ENCODE measurements around the gene ZNF438.

The ZNF438 gene

DNA sequence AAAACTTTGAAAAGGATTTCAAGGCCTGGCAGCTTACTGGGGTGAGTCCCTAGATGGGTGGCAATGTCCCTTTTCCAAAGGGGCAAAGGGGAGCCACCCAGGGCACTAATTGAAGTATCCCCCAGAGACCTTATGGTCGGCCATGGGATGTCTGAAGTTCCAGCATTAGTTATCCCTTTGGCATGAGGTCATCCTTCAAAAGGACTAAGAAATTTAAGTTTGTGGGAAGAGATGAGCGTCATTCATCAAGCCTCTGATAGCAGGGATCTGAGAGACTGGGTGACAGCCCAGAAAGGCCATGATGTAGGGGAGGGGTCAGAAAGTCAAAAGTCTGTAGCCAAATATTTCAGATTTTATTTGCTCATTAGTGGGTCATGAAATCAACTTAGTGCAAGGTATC lies 195.3 kb downstream of the ZNF438 start:
- Histone ChIP-seq H3K79me2 (ENCODE audit: control insufficient read depth, low read length) (no peaks in the 10 kb centered on the region), H3K27me3 (ENCODE audit: control insufficient read depth, low read length) (peaks cover 8% of the 10 kb centered on the region; the same call in 1 of the 2 replicates), H3K9me3 (ENCODE audit: control insufficient read depth, insufficient read depth, low read length) (no peaks in the 10 kb centered on the region), H3K4me2 (ENCODE audit: low read length) (no peak overlapping the region), H3K36me3 (ENCODE audit: control insufficient read depth, low read length) (no peaks in the 10 kb centered on the region), H3K4me1 (ENCODE audit: control insufficient read depth, low read length) (no peaks in the 10 kb centered on the region), H3K9me2 (replicated peaks; ENCODE audit: control insufficient read depth, low read length) (no peaks in the 10 kb centered on the region), H4K20me1 (ENCODE audit: control insufficient read depth, insufficient read depth, low read depth, low read length) (no peaks in the 10 kb centered on the region), H3K27ac (ENCODE audit: low read depth, low read length) (no peak overlapping the region), H3F3A (ENCODE audit: control insufficient read depth, insufficient read depth) (no peaks in the 10 kb centered on the region), H3K4me3 (ENCODE audit: low read length) (no peak overlapping the region)
- no peak for TF ChIP-seq EZH2phosphoT487 (IDR thresholded peaks at IDR 0.05; ENCODE audit: borderline replicate concordance, low read length)
- TF ChIP-seq, protein P1, sequence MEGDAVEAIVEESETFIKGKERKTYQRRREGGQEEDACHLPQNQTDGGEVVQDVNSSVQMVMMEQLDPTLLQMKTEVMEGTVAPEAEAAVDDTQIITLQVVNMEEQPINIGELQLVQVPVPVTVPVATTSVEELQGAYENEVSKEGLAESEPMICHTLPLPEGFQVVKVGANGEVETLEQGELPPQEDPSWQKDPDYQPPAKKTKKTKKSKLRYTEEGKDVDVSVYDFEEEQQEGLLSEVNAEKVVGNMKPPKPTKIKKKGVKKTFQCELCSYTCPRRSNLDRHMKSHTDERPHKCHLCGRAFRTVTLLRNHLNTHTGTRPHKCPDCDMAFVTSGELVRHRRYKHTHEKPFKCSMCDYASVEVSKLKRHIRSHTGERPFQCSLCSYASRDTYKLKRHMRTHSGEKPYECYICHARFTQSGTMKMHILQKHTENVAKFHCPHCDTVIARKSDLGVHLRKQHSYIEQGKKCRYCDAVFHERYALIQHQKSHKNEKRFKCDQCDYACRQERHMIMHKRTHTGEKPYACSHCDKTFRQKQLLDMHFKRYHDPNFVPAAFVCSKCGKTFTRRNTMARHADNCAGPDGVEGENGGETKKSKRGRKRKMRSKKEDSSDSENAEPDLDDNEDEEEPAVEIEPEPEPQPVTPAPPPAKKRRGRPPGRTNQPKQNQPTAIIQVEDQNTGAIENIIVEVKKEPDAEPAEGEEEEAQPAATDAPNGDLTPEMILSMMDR (IDR thresholded peaks at IDR 0.05; ENCODE audit: low read depth, low read length, poor library complexity, severe bottlenecking), result no peak

DNA sequence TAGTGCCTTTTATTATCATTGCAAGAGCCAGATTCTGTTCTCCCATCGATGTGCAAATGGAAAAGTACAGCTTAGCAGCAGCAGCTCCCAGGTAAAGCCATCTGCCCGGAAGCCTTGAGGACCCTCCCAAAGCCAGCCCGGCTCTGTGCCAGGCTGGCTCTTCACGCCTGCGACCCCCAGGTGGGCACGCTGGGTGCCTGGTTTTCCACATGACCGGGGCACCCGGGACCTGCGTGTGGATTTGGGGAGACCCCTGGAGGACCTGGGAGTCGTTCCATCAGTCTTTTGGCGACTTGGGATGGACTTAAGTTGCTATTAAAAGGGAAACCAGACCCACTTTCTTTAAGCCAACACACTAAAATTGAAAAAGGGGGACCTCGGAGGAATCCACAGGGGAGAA lies 196.5 kb downstream of the ZNF438 start:
- Histone ChIP-seq H3K79me2 (ENCODE audit: control insufficient read depth, low read length) (no peaks in the 10 kb centered on the region), H3K27ac (ENCODE audit: low read depth, low read length) (no peak overlapping the region), H3K9me3 (ENCODE audit: control insufficient read depth, insufficient read depth, low read length) (no peaks in the 10 kb centered on the region), H3K36me3 (ENCODE audit: control insufficient read depth, low read length) (no peaks in the 10 kb centered on the region), H4K20me1 (ENCODE audit: control insufficient read depth, insufficient read depth, low read depth, low read length) (no peaks in the 10 kb centered on the region), H3K4me3 (ENCODE audit: low read length) (no peak overlapping the region), H3K4me1 (ENCODE audit: control insufficient read depth, low read length) (no peaks in the 10 kb centered on the region), H3K9me2 (replicated peaks; ENCODE audit: control insufficient read depth, low read length) (no peaks in the 10 kb centered on the region), H3K4me2 (ENCODE audit: low read length) (no peak overlapping the region), H3F3A (ENCODE audit: control insufficient read depth, insufficient read depth) (no peaks in the 10 kb centered on the region), H3K27me3 (ENCODE audit: control insufficient read depth, low read length) (peaks cover 8% of the 10 kb centered on the region; the same call in 1 of the 2 replicates)
- TF ChIP-seq, protein P1 (IDR thresholded peaks at IDR 0.05; ENCODE audit: low read depth, low read length, poor library complexity, severe bottlenecking), result no peak
- TF ChIP-seq EZH2phosphoT487 (IDR thresholded peaks at IDR 0.05; ENCODE audit: borderline replicate concordance, low read length), result no peak

DNA sequence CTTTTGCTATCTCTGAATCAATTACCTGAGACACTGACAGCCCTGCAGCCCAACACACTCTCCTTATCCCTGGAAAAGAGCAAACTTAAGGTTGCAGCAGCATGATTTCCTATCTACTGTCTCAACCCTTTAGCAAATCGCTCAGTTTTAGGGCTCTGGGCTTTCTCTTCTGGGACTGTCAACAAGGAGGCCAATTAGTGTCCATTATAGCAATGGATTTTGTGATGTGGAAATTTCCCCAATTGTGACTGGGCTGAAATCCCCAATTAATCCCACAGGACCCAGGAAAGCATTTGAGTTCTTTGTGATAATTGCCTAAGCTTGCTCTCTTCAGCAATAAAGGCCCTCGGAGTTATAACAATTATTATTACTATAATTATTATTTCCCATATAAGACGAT lies 197.0 kb downstream of the ZNF438 start:
- Histone ChIP-seq H3K27me3 (ENCODE audit: control insufficient read depth, low read length) (peaks cover 8% of the 10 kb centered on the region; the same call in 1 of the 2 replicates), H3K4me3 (ENCODE audit: low read length) (no peak overlapping the region), H3F3A (ENCODE audit: control insufficient read depth, insufficient read depth) (no peaks in the 10 kb centered on the region), H3K9me2 (replicated peaks; ENCODE audit: control insufficient read depth, low read length) (no peaks in the 10 kb centered on the region), H3K27ac (ENCODE audit: low read depth, low read length) (no peak overlapping the region), H4K20me1 (ENCODE audit: control insufficient read depth, insufficient read depth, low read depth, low read length) (no peaks in the 10 kb centered on the region), H3K9me3 (ENCODE audit: control insufficient read depth, insufficient read depth, low read length) (no peaks in the 10 kb centered on the region), H3K4me2 (ENCODE audit: low read length) (no peak overlapping the region), H3K36me3 (ENCODE audit: control insufficient read depth, low read length) (no peaks in the 10 kb centered on the region), H3K79me2 (ENCODE audit: control insufficient read depth, low read length) (no peaks in the 10 kb centered on the region), H3K4me1 (ENCODE audit: control insufficient read depth, low read length) (no peaks in the 10 kb centered on the region)
- TF ChIP-seq, protein P1 (IDR thresholded peaks at IDR 0.05; ENCODE audit: low read depth, low read length, poor library complexity, severe bottlenecking), result no peak
- TF ChIP-seq EZH2phosphoT487 (IDR thresholded peaks at IDR 0.05; ENCODE audit: borderline replicate concordance, low read length), result no peak

Data from DOHH2 (cell line).